Adipose tissue (tissue), 3 donors: ENCODE results near the gene KCTD21. TPM values are rescaled to one million over a fixed set of nuclear protein-coding genes. Genes with fewer than 3 reads are reported as not detected.
A peak's percentile ranks its signal among the peaks of the same experiment; 100 is the strongest.
"Not testable (repeated sequence)": the region's sequence is repeated elsewhere in the genome, so short reads cannot be mapped to it uniquely, and the experiment has no call there.

ENCODE experiments used
- H3K27ac ChIP-seq: one replicate; pipeline ENCODE4 v1.5.1; 2013; ENCODE audit warnings: low read depth, low read length
- WGBS, 3 donors: extraction: QIAGEN DNeasy Blood & Tissue Kit; methylation state at CpG; one replicate each; pipeline ENCODE4 v1.1.7; 2013; 5-methylcytosine and 5-hydroxymethylcytosine counted together
- polyA plus RNA-seq, 3 donors: library from polyadenylated mRNA; stranded (reverse); fragments of 200-250 nt; gene quantifications; one replicate each; pipeline ENCODE4 v1.2.3, GENCODE V29; 2013
- donor health status: healthy with polysubstance abuse.
- donor health status: Bipolar disorder and iron deficiency.
- donor health status: healthy.

Gene KCTD21, protein sequence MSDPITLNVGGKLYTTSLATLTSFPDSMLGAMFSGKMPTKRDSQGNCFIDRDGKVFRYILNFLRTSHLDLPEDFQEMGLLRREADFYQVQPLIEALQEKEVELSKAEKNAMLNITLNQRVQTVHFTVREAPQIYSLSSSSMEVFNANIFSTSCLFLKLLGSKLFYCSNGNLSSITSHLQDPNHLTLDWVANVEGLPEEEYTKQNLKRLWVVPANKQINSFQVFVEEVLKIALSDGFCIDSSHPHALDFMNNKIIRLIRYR
- polyA plus RNA-seq, result 1 to 10 TPM; 2.7 to 8.4 (median 7.6) TPM

DNA sequence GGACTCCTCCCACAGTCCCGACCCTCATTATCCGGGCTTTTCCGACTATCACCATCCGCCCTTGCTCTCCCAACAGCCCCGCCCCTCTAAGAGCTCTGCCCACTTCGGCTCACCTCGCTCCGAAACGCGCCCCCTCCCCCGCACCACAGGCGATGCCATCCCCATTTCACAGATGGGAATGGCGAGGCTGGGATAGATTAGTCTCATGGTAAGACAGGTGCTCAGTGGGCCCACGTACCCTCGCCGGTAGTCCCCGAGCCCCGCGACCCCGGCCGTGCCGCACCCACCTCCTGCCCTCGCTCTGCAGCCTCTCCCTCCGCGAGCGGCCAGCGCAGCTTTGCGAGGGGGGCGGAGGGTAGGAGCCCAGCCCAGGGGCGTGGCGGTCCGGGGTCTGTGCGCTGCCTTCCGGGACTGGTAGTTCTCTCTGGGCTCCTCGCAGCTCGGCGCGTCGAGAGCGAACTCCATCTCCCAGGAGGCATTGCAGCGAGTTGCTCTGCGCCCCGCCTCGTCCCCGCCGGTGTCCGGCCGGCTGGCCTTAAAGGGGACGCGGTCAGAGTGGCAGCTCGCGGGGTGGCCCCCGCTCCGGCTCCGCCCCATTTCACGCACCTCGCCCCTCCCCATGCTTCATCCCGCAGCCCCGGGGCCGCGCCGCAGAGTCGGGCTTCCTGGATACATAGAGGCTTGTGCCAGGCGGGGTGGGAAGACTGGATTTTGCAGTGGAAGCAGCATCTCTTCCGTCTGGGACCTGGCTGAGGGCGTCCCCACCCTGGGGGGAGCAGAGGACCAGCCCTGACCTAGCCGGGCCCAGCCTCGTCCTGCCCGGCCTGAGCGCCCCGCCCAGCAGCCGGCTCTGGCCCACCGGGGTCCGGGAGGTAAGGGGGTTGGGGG, at the start of gene KCTD21, which contains the start of gene USP35:
Gene KCTD21, minus strand, starts transcription at position 341 of the 888 bp plus-strand sequence. CDS start 14,072 bp downstream, outside the sequence.
Gene USP35, plus strand, starts transcription at position 634 of the 888 bp plus-strand sequence. CDS start 7,327 bp downstream, outside the sequence.
- peak within 1 kb of the TSS; percentile 0 for H3K27ac ChIP-seq
- 1% methylated on average over 62 to 74 of the region's 74 CpGs for WGBS, 3 donors

GRCh38 chr11:78237293-78238046, 49.0 kb upstream of the KCTD21 start:
- H3K27ac ChIP-seq, result no peak overlapping the region

DNA sequence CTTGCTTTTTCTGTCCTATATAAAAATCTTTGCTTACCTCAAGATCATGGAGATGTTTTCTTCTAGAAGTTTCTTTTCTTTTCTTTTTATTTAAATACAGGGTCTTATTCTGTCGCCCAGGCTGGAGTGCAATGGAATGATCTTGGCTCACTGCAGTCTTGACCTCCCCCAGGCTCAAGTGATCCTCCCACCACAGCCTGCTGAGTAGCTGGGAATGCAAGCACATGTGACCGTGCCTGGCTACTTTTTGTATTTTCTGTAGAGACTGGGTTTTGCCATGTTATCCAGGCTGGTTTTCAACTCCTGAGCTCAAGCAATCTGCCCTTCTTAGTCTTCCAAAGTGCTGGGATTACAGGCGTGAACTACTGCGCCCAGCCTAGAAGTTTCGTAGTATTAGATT, 45.6 kb upstream of the KCTD21 start:
- no peak overlapping the region for H3K27ac ChIP-seq
- 82 to 91% (median 88%) methylated on average over 5 of the region's 5 CpGs for WGBS, 3 donors

DNA sequence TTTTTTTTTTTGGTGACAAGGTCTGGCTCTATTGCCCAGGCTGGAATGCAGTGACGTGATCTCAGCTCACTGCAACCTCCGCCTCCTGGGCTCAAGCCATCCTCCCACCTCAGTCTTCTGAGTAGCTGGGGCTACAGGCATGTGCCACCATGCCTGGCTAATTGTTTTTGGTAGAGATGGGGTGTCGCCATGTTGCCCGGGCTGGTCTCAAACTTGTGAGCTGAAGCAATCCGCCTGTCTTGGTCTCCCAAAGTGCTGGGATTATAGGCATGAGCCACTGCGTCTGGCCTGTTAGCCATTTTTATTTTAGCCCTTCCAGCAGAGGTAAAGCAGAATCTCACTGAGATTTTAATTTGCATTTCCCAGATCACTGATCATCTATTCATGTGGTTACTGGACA, 44.6 kb upstream of the KCTD21 start:
- not testable (repeated sequence) for H3K27ac ChIP-seq
- WGBS, 3 donors, result 95 to 99% (median 96%) methylated on average over 6 of the region's 6 CpGs

DNA sequence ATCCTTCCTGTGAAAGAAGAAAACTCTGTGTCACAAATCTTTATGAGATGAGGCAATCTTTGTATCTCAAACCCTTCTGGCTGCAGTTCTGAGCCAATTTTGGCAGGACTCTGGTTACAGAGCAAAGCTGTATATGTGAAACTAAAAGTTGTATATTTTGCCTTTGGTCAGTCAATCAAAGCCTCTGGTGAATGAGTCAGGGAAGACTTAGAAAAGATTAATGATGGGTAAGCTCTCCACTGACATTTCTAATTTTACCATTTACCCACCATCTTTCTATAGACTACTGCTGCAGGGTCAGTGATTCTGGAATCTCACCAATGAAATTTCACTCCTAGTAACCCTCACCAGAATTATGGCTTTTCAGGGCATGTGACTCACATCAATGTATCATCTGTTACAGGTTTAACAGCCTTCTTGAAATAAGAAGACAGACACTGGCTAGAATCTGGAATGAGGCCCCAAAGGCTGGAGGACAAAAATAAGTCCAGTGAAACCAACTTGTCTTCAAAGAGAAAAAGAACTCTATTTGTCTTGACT, 43.6 kb upstream of the KCTD21 start:
- peak overlapping the region; percentile 17 for H3K27ac ChIP-seq

GRCh38 chr11:78230161-78230877, 41.9 kb upstream of the KCTD21 start:
- 72 to 91% (median 79%) methylated on average over 7 of the region's 7 CpGs for WGBS, 3 donors
- no peak overlapping the region for H3K27ac ChIP-seq

DNA sequence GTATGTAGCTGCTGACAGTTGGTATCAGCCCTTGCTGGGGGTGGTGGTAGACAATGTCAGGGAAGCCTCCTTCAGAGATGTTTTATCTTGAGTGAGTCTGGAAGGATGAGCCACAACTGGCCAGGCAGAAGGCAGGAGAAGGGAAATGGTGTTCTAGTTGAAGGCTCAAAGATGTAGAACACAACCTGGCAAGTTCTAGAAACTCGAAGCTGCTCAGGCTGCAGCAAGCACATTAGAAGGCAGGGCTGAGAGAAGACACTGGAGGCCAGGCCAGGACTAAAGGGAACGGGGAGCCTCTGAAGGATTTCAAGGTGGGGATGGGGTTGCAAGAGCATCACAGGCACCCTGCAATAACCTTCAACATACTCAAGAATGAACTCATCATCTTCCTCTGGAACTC, 40.7 kb upstream of the KCTD21 start:
- no peak overlapping the region for H3K27ac ChIP-seq
- 85 to 97% (median 95%) methylated on average over 2 of the region's 2 CpGs for WGBS, 3 donors

- 94 to 100% (median 97%) methylated on average over 3 of the region's 3 CpGs for WGBS, 3 donors
- H3K27ac ChIP-seq, result no peak overlapping the region
These were observed 40.0 kb upstream of the KCTD21 start for GRCh38 chr11:78228467-78228866.

GRCh38 chr11:78227921-78228320, 39.5 kb upstream of the KCTD21 start:
- no peak overlapping the region for H3K27ac ChIP-seq
- 91 to 95% (median 91%) methylated on average over 4 of the region's 4 CpGs for WGBS, 3 donors

- 87 to 94% (median 90%) methylated on average over 12 of the region's 12 CpGs for WGBS, 3 donors
These were observed 38.6 kb upstream of the KCTD21 start for GRCh38 chr11:78226684-78227680.

GRCh38 chr11:78224906-78225420, 36.5 kb upstream of the KCTD21 start:
- 92 to 95% (median 94%) methylated on average over 7 of the region's 7 CpGs for WGBS, 3 donors
- no peak overlapping the region for H3K27ac ChIP-seq

More at GRCh38 chr11:78226684-78227680, 38.6 kb upstream of the KCTD21 start:
- no peak overlapping the region for H3K27ac ChIP-seq

DNA sequence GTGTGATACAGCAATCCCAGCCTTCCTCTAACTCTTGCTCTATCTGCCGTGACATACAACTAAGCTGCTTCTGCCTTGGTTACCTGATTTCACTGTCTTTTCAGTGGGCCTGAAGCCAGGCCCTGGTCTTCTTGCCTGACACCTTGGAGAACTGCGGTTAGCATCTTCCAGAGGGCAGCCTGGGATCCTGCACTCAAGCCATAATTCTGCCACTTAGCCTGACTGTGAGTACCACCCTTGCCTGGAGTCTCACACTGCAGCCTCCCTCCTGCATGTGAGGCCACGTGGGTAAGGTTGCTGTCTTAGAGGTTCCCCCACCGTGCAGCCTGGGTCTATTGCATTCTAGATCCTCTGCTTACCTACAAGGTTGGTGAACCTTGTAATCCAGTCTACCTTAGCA, 36.1 kb upstream of the KCTD21 start:
- no peak overlapping the region for H3K27ac ChIP-seq
- WGBS, 3 donors, result 86 to 91% (median 87%) methylated on average over 4 of the region's 4 CpGs

DNA sequence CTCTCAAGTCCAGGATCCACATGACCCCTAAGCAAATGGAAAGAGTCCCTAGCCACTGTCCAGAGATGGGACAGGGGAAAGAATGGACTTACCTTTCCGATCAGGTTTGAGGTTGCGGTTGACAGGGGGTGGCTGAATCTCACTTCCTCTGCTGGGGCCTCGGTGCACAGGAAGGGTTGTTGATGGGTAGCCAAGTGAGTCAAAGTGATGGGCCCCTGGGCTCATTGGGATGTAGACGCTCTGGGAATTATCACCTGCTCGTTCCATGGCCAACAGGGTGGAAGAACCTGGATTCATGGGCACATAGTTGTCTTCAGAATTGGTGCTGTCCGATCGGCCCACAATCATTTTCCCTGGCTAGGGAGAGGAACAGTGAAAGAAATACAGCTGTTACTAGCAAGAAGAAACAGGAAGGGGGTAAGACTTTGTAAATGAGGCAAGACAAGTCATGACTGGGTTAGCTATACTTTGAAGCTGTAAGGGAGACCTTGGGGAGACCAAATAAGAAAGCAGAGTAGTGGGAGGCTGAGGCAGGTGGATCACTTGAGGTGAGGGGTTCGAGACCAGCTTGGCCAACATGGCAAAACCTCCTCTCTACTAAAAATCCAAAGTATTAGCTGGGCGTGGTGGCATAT, 35.0 kb upstream of the KCTD21 start:
- H3K27ac ChIP-seq, result no peak overlapping the region
- WGBS, 3 donors, result 83 to 93% (median 85%) methylated on average over 9 of the region's 9 CpGs

DNA sequence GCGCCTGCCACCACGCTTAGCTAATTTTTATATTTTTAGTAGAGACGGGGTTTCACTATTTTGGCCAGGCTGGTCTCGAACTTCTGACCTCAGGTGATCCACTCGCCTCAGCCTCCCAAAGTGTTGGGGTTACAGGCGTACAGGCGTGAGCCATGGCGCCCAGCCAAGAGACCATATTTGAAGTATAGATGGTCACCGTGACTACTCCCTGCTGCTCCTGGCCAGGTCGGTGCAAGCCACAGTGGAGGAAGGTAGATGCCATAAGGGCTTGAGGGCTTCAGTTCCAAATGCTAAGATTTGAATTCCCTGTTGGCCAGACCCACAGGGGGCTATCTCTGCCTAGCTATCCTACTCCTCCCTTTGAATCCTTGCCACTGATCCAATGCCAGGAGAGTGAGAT, 34.3 kb upstream of the KCTD21 start:
- H3K27ac ChIP-seq, result not testable (repeated sequence)
- whole genome bisulfite sequencing, 3 donors, result 86 to 88% (median 86%) methylated on average over 10 of the region's 10 CpGs

GRCh38 chr11:78221396-78222315, 33.2 kb upstream of the KCTD21 start:
- WGBS, 3 donors, result 84 to 90% (median 87%) methylated on average over 13 of the region's 13 CpGs
- no peak overlapping the region for H3K27ac ChIP-seq
